ENCODE results near the gene NSD2.

The NSD2 gene

GRCh38 chr4:1974840-1975239 is 103.6 kb downstream of the NSD2 start:
- no peak for DNase-seq

- DNase-seq, result no peak
Observed at GRCh38 chr4:1975391-1975801, 104.2 kb downstream of the NSD2 start.

- DNase-seq, result no peak
Observed at GRCh38 chr4:1975880-1976279, 104.7 kb downstream of the NSD2 start.

DNA sequence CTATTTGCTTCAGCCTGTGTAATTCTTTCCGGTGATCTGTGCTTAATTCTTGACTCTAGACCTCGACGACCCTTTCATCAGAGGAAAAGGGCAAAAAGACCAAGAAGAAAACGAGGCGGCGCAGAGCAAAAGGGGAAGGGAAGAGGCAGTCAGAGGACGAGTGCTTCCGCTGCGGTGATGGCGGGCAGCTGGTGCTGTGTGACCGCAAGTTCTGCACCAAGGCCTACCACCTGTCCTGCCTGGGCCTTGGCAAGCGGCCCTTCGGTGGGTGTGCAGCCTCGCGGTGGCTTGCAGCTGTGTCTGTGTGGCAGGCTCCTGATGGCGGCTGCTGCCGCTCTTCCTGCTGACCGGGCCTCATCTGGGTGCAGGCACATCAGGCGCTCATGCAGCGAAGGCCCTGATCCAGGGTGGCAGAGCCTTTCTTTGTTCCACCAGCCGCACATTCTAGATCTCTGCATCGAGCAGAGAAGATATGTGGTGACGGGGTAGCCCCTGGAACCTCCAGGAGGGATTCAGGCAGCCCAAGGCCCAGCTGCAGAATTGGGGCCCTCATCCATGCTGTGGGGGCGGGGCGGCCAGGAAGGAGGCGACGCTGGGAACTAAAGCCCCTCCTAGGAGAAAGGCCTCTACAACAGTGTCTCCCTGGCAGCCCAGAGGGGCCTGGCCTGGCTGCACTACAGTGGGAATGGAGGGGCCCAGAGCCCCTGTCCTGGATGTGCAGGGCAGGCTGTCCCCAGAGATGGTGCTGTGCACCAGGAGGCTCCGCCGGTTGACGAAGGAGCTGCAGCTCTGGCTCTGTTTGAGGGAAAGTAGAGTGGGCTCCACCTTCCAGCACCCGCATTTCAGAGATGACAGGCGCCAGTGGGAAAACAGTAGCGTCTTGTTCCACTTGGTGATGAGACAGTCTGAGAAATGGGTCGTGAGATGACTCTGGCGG is 105.5 kb downstream of the NSD2 start:
- DNase-seq, result no peak

DNA sequence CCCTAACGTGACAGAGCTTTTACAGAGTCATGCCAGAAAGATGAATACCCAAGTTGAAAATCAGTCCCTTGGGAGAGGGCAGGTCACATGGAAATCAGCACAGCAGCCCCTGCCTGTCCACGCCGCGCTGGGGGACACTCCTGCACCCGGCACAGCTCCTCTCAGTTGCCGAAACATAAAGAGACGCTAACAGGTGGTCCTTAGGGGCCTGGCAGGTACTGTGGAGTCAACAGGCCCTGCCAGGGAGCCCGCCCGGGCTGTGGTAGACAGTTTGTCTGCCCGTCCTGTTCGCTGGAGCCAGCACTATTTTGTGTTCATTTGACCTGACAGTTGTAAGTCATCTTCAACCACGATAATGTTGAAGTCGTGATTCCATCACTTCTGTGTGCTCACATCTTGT is 107.0 kb downstream of the NSD2 start:
- DNase-seq, result no peak

GRCh38 chr4:1978741-1979476 is 107.7 kb downstream of the NSD2 start:
- no peak for DNase-seq

GRCh38 chr4:1979477-1980196 is 108.4 kb downstream of the NSD2 start:
- no peak for DNase-seq

GRCh38 chr4:1980561-1981041 is 109.4 kb downstream of the NSD2 start:
- DNase-seq, result no peak

- DNase-seq, result no peak
Observed at GRCh38 chr4:1981251-1982058, 110.3 kb downstream of the NSD2 start.

DNA sequence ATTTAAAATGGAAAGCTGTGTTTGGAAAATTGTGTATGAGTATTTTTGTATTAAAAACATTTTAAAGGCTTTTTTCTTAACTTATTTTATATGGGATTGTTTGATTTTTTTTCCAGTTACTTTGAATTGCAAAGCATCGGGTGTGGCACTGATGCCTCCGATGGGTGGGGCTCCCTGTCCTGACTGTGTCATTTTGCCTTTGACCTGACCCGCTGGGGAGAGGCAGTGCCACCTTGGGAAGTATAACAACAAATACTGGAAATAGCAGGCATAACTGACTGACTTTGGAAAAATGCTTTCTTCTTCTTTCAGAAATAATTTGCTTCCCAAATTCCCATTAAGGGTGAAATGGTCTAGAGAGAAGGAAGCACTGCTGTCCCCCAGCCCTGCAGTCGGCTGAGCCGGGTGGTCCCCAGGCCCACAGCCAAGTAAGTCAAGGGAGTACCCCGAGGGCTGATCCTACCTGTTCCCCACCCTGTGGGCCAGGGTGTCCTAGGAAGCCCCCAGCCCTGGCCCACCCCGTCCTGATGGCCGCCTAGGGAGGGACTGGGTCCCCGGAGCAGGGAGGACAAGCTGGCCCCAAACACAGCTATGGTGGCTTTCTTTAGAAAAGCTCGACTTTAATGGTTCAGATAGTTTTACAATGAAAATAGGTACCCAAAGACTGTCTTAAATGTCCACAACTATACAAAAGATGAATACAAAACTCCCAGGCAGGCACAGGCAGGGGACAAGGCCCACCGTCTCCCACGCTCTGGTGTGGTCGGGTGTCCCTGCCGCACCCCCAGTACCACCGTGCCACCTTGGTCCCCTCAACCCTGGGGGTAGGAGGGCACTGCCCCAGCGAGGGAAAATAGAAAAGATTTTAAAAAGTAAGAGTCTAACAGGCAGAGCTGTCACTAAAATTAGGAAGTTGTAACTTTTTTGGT is 111.2 kb downstream of the NSD2 start:
- no peak for DNase-seq

DNA sequence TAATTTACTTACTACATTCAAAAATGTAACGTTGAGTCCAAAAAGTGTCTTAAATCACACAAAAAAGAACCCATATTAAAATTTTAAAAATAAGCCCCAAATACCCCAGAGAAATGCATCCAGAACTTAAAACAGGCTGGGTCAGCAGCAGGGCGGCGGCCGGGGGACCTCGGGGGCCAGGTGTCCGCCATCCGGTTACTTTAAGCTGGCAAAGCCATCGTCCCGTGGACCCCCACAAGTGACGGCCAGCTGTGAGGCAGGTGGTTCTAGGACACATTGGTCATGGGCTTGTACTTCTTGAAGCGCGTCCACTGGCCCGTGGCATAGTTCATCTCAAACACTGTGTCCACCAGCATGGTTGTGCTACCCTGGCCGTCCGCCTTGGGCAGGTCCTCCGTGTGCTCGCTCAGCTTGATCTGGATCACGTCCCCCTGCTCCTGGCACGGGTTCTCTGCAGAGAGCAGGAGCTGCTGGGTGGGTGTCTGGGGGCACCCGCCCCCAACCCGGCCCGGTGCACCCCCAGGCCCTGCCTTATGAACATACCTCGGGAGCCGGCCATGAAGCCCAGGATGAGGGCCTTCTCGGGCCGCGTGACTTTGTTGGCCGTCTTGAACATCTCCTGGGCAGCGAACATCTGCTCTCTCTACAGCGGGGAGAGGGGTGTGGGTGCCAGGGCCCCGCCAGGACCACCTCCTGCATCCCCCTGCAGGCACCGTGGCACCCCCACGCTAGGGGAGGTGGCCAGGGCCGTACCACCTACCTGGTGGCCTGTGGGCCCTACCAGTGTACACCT is 112.1 kb downstream of the NSD2 start:
- DNase-seq, result no peak

DNA sequence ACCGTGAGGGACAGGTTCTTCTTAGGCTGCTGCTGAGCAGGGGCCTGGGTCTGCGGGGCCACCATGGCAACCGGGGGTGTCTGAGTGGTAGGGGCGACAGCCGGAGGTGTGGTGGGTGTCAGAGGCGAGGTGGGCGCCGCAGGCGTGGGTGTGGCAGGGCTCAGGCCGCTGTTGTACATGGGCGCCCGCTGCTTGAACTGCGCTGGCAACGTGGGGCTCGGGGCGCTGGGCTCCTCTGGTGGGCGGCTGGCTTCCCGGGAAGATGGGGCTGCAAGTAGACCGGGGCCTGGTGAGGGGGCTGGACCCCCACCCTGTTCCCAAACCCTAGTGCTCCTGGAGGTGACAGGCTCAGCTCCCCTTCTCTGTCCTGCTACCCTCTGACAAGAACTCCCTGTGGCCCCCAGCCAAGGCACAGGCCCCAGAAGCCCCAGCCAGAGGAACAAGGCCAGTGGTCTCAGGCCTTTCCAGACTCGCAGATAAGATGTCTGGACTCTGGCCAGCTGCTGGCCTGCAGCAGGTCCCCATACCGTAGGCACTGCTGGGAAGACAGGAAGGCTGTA is 112.7 kb downstream of the NSD2 start:
- no peak for DNase-seq

GRCh38 chr4:1984406-1985191 is 113.4 kb downstream of the NSD2 start:
- DNase-seq, result no peak

- no peak for DNase-seq
Observed at GRCh38 chr4:1985294-1985693, 114.1 kb downstream of the NSD2 start.

GRCh38 chr4:1985780-1986577 is 114.8 kb downstream of the NSD2 start:
- DNase-seq, result no peak

GRCh38 chr4:1986578-1987210 is 115.5 kb downstream of the NSD2 start:
- no peak for DNase-seq

DNA sequence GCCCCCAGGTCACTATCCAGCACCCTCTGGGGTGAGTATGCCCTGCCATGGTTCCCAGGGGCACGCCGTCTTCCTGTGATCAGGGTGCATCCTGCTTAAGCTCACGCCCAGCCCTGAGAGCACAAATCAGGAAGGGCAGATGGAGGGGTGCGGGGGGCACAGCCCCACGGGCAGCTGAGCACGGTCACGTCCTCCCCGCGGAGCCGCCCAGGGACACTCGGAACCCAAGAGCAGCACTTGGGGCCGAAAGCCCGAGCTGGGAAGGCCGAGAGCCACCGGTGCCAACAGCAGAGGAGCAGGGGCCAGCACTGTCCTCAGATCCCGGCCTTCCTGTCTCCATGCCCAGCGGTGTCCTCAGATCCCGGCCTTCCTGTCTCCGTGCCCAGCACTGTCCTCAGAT is 116.1 kb downstream of the NSD2 start:
- DNase-seq, result no peak

All from activated effector memory CD4-positive, alpha-beta T cell treated with Interleukin-2 at 50 U/mL for 16 hours (primary cell).